ENCODE data around the gene POLA2. TPM values are rescaled to one million over a fixed set of nuclear protein-coding genes. Genes with fewer than 3 reads are reported as not detected.

The POLA2 gene
- total and polyA plus RNA-seq, 4 donors = 1.5 to 6.1 (median 3.2) TPM

- no peak for TF ChIP-seq FOXA1 (IDR thresholded peaks at IDR 0.05)
- no peak for TF ChIP-seq SP1 (IDR thresholded peaks at IDR 0.05)
- no peak for TF ChIP-seq FOXA2 (IDR thresholded peaks at IDR 0.05)
- TF ChIP-seq JUND (IDR thresholded peaks at IDR 0.05) = no peak
- TF ChIP-seq HNF4A (conservative IDR thresholded peaks at IDR 0.05) = no peak
- TF ChIP-seq, protein P1, sequence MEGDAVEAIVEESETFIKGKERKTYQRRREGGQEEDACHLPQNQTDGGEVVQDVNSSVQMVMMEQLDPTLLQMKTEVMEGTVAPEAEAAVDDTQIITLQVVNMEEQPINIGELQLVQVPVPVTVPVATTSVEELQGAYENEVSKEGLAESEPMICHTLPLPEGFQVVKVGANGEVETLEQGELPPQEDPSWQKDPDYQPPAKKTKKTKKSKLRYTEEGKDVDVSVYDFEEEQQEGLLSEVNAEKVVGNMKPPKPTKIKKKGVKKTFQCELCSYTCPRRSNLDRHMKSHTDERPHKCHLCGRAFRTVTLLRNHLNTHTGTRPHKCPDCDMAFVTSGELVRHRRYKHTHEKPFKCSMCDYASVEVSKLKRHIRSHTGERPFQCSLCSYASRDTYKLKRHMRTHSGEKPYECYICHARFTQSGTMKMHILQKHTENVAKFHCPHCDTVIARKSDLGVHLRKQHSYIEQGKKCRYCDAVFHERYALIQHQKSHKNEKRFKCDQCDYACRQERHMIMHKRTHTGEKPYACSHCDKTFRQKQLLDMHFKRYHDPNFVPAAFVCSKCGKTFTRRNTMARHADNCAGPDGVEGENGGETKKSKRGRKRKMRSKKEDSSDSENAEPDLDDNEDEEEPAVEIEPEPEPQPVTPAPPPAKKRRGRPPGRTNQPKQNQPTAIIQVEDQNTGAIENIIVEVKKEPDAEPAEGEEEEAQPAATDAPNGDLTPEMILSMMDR (IDR thresholded peaks at IDR 0.05; ENCODE audit: low read depth, low read length, missing input control) = no peak
- Histone ChIP-seq H3K4me3 (ENCODE audit: low read depth in 1 of 3, low read length in 3 of 3) (no peak overlapping the region), H3K36me3 (ENCODE audit: control insufficient read depth in 4 of 4, insufficient read depth in 3 of 4, low read depth in 1 of 4, low read length in 3 of 4) (peaks cover 0 to 2% (median 0%) of the 10 kb centered on the region in 4 donors), H3K9me3 (ENCODE audit: control insufficient read depth in 4 of 4, low read length in 3 of 4) (no peaks in the 10 kb centered on the region), H3K4me1 (ENCODE audit: control insufficient read depth in 4 of 4, insufficient read depth in 4 of 4, low read length in 3 of 4) (peaks cover 0 to 6% (median 0%) of the 10 kb centered on the region in 4 donors), H3K27ac (ENCODE audit: low read depth in 1 of 2, low read length in 2 of 2) (no peak overlapping the region), H3K27me3 (ENCODE audit: control insufficient read depth in 4 of 4, insufficient read depth in 4 of 4, low read length in 3 of 4) (no peaks in the 10 kb centered on the region), H3K9ac (ENCODE audit: low read depth in 1 of 2, low read length in 2 of 2) (no peak overlapping the region)
- WGBS = 93% methylated on average over 19 of the region's 19 CpGs
- no peak for DNase-seq (ENCODE audit: low spot score)
These were observed 44.0 kb upstream of the POLA2 start for GRCh38 chr11:65217441-65218423.

GRCh38 chr11:65218446-65218845 is 43.3 kb upstream of the POLA2 start:
- 91% methylated on average over 9 of the region's 9 CpGs for WGBS
- no peak overlapping the region for H3K4me3 ChIP-seq (ENCODE audit: low read depth in 1 of 3, low read length in 3 of 3)
- H3K4me1 ChIP-seq (ENCODE audit: control insufficient read depth in 4 of 4, insufficient read depth in 4 of 4, low read length in 3 of 4) = peaks cover 0 to 6% (median 0%) of the 10 kb centered on the region in 4 donors
- H3K9ac ChIP-seq (ENCODE audit: low read depth in 1 of 2, low read length in 2 of 2) = no peak overlapping the region
- H3K27me3 ChIP-seq (ENCODE audit: control insufficient read depth in 4 of 4, insufficient read depth in 4 of 4, low read length in 3 of 4) = no peaks in the 10 kb centered on the region
- peaks cover 0 to 2% (median 0%) of the 10 kb centered on the region in 4 donors for H3K36me3 ChIP-seq (ENCODE audit: control insufficient read depth in 4 of 4, insufficient read depth in 3 of 4, low read depth in 1 of 4, low read length in 3 of 4)
- no peaks in the 10 kb centered on the region for H3K9me3 ChIP-seq (ENCODE audit: control insufficient read depth in 4 of 4, low read length in 3 of 4)
- no peak for TF ChIP-seq GABPA (IDR thresholded peaks at IDR 0.05 in 1 of 2, conservative IDR thresholded peaks at IDR 0.05 in 1 of 2)
- TF ChIP-seq TAF1 (conservative IDR thresholded peaks at IDR 0.05) = no peak
- no peak for TF ChIP-seq EGR1 (IDR thresholded peaks at IDR 0.05; ENCODE audit: low read depth in 2 of 2)
- no peak for TF ChIP-seq RAD21 (IDR thresholded peaks at IDR 0.05)
- no peak for TF ChIP-seq HNF4A (conservative IDR thresholded peaks at IDR 0.05)
- no peak for TF ChIP-seq YY1 (IDR thresholded peaks at IDR 0.05)
- TF ChIP-seq REST (IDR thresholded peaks at IDR 0.05) = no peak
- TF ChIP-seq SP1 (IDR thresholded peaks at IDR 0.05) = no peak
- TF ChIP-seq, protein P1 (IDR thresholded peaks at IDR 0.05; ENCODE audit: low read depth, low read length, missing input control) = no peak
- no peak for TF ChIP-seq FOXA2 (IDR thresholded peaks at IDR 0.05)
- TF ChIP-seq ATF3 (IDR thresholded peaks at IDR 0.05) = no peak
- no peak for TF ChIP-seq HNF4G (IDR thresholded peaks at IDR 0.05)
- TF ChIP-seq RXRA (IDR thresholded peaks at IDR 0.05) = no peak
- TF ChIP-seq, protein P2, sequence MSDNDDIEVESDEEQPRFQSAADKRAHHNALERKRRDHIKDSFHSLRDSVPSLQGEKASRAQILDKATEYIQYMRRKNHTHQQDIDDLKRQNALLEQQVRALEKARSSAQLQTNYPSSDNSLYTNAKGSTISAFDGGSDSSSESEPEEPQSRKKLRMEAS (IDR thresholded peaks at IDR 0.05) = no peak
- no peak for TF ChIP-seq JUND (IDR thresholded peaks at IDR 0.05)
- no peak for TF ChIP-seq NR2F2 (IDR thresholded peaks at IDR 0.05)
- TF ChIP-seq, protein P3, sequence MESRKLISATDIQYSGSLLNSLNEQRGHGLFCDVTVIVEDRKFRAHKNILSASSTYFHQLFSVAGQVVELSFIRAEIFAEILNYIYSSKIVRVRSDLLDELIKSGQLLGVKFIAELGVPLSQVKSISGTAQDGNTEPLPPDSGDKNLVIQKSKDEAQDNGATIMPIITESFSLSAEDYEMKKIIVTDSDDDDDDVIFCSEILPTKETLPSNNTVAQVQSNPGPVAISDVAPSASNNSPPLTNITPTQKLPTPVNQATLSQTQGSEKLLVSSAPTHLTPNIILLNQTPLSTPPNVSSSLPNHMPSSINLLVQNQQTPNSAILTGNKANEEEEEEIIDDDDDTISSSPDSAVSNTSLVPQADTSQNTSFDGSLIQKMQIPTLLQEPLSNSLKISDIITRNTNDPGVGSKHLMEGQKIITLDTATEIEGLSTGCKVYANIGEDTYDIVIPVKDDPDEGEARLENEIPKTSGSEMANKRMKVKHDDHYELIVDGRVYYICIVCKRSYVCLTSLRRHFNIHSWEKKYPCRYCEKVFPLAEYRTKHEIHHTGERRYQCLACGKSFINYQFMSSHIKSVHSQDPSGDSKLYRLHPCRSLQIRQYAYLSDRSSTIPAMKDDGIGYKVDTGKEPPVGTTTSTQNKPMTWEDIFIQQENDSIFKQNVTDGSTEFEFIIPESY (IDR thresholded peaks at IDR 0.05) = no peak
- H3K27ac ChIP-seq (ENCODE audit: low read depth in 1 of 2, low read length in 2 of 2) = no peak overlapping the region
- DNase-seq (ENCODE audit: low spot score) = no peak
